HG03571 (cell line): ENCODE data around the gene ARL4C.
"Not testable (repeated sequence)": the region's sequence is repeated elsewhere in the genome, so short reads cannot be mapped to it uniquely, and the experiment has no call there.

Source experiments
- ATAC-seq: cut with Tn5 transposase; IDR thresholded peaks from one replicate; pipeline ENCODE4 v1.9.1; 2021; ENCODE audit not compliant: unreplicated experiment

ARL4C gene

DNA sequence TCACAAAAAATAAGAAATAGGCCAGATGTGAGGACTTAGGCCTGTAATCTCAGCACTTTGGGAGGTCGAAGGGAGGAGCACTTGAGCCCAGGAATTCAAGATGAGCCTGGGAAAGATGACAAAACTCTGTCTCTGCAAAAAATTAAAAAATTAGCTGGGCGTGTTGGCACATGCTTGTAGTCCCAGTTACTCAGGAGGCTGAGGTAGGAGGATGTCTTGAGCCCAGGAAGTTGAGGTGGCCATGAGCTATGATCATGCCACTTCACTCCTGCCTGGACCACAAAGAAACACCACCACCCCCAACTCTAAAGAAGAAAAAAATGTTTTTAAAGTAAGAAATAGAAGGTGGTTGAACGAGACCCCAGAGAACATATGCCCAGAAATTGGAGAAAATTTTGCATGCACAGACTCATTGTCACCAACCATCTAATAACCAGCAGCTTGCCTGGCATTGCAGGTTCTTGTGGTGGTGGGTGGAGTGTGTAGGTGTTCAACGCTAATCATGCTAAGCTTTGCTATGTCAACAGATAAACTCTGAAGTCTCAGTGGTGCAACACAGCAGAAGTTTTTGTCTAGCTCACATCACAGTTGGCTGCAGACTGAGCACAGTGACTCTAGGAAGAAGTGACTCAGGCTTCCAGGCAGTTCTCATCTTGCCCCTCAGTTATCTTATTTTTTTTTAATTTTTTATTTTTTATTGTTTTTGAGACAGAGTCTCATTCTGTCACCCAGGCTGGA is 18.6 kb downstream of the ARL4C start:
- no peak for ATAC-seq

DNA sequence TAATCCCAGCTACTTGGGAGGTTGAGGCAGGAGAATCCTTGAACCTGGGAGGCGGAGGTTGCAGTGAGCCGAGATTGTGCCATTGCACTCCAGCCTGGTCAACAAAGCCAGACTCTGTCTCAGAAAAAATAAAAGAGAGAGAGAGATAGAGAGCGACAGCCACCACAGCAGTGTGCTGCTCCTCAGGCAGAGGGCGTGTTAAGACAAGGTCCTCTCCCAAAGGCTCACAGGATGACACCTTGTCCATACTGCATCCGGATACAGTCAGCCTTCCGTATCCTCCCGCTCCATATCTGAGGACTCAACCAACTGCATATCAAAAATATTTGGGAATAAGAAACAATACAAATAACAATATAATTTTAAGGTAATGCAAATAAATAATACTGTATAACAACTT is 20.1 kb downstream of the ARL4C start:
- ATAC-seq = no peak

DNA sequence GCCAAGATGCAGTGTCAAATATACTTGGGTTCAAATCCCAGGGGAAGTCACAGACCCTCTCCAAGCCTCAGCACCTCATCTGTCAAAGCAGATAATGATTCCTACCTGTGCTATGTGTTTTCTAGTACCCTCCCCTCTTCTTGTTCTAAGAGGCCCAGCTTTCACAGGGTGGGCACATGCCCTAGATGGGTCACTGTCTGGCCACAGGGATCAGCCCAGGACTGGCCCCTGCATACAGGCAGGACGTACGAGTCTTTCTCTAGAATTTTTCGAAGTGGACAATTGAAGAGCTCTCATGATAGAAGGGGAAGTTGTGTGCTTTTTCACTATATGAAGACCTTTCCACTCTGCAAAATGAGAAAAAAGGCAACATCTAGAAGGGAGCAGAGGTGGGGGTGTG is 22.2 kb downstream of the ARL4C start:
- ATAC-seq = no peak

- no peak for ATAC-seq
These were observed 24.7 kb downstream of the ARL4C start for GRCh38 chr2:234472155-234472554.

DNA sequence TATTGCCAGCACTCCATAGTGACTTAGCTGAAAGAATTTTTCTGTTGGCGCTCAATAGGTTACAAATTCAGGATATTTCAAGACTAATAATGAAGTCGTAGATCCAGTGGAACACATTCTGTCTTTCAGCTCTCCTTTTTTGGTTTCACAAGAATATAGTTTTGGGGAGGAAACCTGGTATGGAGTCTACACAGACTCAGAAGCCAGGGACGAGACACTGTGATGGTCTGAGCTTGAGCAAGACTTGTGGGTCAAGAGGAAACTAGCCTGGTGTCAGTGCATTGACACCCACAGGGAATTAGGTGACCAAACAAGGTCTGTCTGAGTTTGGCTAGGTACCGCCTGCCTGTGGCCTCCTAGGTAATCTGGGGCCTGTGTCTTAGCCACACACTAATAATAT is 26.9 kb downstream of the ARL4C start:
- no peak for ATAC-seq

GRCh38 chr2:234469251-234469845 is 27.5 kb downstream of the ARL4C start:
- no peak for ATAC-seq

DNA sequence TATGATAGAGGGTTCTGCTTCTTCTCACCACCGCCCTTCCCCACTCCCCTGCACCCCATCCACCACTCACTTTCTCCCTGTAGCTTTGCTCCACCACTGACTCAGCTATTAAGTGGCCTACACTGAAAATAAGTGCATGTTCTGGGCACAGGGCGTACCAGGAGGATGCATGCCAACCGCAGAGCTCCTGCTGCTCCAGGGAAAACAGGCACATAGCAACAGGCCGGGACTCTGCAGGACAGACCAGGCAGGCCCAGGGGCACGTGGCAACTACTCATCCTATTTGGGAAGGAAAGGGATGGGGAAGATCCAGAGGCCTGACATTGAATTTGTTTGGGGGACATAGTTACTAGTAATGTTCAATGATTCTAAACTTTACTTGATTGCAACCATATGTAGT is 28.4 kb downstream of the ARL4C start:
- no peak for ATAC-seq

GRCh38 chr2:234467289-234467688 is 29.6 kb downstream of the ARL4C start:
- ATAC-seq = no peak

DNA sequence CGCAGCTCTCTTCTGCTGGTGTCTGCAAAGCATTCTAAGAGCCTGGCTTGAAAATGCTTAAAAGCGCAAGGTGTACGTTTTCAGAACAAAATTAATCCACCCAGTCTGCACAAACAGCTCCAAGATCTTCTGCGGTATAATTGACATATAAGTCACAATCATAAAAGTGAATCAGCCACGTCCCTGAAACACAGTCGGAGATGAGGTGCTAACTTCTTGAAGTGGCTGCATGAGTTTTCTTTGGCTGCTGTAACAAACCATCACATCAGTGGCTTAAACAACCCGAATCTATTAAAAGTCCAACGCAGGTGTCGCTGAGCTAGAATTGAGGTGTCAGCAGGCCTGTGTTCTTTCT is 32.6 kb downstream of the ARL4C start:
- ATAC-seq = no peak

GRCh38 chr2:234463626-234464290 is 33.1 kb downstream of the ARL4C start:
- no peak for ATAC-seq

DNA sequence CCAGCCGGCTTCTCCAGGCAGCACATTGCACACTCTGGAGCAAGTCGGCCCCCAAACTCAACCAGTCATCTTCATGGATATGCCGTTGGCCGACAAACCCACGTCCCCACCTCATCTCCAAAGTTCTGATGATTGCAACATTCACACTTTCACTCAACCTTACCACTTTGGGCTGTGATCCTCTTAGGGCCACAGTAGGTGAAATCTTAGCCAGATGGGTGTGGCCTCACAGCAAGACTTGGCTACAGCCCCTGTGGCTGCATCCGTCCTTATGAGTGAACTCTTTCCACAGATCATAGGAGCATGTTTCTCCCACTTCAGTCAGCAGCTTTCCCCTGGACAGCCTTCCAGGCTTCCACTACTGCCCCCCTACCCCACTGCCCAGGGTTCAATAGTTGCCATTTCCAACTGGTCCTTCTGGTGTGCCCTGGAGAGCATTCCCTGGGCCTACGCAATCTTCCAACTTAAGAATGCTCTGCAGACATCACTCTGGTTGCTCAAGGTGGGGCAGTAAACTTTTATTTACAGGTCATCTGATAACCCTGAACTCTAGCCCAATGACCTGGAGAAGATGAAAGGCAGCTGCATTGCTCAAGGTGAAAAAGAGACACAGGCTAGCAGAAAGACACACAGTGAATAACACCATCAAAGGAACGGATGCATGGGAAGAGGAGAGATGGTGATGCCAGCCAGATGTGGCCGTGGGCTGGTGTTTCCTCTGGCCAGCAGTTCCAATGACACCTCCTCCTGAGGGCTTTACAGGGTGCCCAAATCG is 34.5 kb downstream of the ARL4C start:
- no peak for ATAC-seq

- ATAC-seq = no peak
These were observed 37.4 kb downstream of the ARL4C start for GRCh38 chr2:234459401-234460009.

GRCh38 chr2:234458466-234458865 is 38.4 kb downstream of the ARL4C start:
- ATAC-seq = no peak

DNA sequence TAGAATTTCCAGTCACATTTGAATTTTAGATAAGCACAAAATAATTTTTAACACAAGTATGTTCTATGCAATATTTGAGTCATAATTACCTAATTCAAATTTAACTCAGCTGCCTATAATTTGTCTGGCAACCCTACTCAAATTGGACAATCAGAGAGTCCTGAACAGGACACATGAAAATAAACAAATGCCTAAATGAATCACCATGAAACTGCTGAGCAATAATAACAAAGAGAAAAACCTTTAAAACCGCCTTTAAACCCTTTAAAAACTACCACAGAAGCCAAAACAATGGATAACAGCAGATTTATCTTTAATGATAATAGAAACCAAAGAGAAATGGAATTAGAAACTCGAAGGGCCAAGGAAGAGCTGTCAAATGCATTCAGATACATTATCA is 39.5 kb downstream of the ARL4C start:
- no peak for ATAC-seq

DNA sequence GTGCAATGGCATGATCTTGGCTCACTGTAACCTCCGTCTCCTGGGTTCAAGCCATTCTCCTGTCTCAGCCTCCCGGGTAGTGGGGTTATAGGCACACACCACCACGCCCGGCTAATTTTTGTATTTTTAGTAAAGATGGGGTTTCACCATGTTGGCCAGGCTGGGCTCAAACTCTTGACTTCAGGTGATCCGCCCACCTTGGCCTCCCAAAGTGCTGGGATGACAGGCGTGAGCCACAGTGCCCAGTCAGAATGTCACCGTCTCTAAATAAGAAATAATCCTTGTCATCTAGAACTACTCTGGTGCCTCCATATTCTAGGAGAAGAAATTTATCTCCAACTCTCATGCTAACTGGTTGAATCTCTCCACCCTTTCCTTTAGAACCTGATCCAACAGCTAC is 41.6 kb downstream of the ARL4C start:
- not testable (repeated sequence) for ATAC-seq

- no peak for ATAC-seq
These were observed 42.4 kb downstream of the ARL4C start for GRCh38 chr2:234454433-234454832.

GRCh38 chr2:234453216-234453615 is 43.7 kb downstream of the ARL4C start:
- no peak for ATAC-seq

DNA sequence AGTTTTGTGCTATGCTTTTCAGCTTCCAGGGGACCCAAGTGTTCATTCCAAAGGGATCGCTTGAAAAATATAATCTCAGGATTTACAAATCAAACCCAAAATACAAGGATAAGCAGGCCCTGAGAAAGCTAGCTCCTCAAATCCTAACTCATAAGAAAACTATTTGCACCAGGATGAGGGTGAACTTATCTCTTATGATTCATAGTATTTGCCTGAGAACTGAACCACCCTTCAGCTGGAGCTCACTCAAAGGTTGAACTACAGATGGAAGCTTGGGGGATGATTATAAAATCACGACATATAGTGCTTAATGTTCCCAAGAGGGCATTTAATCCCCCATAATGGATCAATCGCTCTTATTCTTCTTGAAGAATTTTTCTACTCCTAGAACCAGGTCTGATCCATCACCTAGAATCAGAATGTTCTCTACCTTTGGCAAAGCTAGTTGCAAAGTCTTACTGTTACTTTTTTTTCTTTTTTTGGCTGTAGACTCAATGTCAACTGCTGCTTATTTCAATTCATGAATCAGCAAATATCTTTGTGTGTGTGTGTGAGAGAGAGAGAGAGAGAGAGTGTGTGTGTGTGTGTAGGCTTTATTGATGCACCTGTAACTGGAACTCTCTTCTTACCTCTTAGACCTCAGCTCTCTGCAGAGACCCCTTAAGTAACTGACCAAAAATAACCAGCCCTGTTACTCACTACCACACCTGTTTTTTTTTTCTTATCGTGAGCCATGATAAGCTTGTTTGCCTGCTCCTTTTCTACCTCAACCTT is 44.8 kb downstream of the ARL4C start:
- ATAC-seq = no peak

- no peak for ATAC-seq
These were observed 45.6 kb downstream of the ARL4C start for GRCh38 chr2:234451242-234451641.

DNA sequence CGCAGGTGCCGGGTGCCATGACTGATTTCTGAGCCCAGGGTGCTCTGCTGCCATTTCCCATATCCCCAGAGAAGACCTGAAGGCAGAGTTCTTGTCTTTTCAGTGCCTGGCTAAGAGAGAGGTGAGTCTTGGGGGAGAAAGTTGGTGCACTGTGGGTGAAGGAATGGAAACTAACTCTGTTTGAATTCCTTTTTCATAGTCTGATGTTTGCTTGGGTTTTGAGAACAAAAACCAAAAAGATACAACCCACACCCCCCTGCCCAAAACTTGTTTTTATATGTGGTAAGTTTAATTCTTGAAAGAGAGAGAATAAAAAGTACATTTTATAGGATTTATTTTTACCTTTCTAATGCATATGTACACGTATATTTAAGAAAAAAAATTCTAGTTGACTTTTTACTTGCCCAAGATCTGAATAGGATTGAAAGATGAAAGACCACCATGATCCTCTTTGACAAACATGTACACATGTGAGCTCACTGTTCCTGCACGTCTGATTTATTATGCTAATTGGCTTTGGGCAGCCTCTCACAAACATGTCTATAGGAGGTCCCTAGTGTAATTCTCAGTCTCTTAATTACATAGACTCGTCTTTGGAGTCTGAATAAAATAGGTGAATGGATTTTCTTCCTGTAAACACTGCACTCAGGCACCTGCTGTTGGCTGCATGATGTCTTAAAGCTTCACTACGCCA is 46.3 kb downstream of the ARL4C start:
- no peak for ATAC-seq
